ENCODE data around the gene COG1. TPM values are rescaled to one million over a fixed set of nuclear protein-coding genes. Genes with fewer than 3 reads are reported as not detected.

Gene COG1
- total RNA-seq, 2 donors from 2014 or later, result 34.8 to 42.5 TPM

DNA sequence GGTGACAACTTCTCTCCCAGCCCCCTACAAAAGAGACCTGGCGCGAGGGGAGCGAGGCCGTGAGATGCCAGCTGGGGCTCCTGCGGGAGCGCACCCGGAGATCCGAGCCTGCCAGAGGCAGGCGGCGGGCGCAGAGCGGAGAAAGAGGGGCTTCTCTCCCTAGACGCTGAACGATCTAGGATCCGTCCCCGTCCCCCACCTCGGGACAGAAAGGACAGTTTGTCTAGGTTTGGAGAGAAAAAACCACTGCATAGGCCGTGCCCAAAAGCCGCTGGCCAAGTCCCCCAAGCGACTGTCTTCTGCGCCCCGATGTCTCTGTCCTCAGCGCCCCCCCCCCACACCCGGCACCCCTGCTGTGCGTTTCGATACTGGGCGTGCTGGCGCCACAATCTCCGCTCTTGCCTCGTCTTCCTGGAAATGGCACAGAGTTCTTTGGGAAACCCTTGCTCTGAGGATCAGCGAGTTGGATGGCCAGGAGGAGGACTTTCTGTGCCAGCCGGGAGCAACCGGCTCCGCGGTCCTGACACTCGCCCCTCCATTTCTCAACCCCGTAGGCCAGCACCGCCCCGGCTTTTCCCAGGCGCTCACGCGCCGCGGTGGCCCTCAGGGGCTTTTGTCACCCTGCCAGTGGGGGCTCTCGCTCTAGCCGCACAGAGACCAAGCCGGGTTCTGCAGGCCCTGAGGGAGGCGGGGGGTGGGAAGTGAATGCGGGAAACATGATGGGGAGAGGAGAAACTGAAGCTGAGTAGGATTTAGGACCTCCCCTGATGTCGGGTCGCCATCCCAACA is 27.0 kb upstream of the COG1 start:
- H3K36me3 ChIP-seq (replicated peaks in 1 of 2; ENCODE audit: insufficient read depth in 1 of 2, low read depth in 2 of 2), result no peaks in the 10 kb centered on the region
- H3K4me1 ChIP-seq, result peaks cover 28% of the 10 kb centered on the region
- peaks cover 0 to 9% of the 10 kb centered on the region in 2 donors for H3K27me3 ChIP-seq
- ATAC-seq (peak; percentile 5), DNase-seq (no peak)
- H3K4me3 ChIP-seq, result no peak overlapping the region
- TF ChIP-seq, protein P1, sequence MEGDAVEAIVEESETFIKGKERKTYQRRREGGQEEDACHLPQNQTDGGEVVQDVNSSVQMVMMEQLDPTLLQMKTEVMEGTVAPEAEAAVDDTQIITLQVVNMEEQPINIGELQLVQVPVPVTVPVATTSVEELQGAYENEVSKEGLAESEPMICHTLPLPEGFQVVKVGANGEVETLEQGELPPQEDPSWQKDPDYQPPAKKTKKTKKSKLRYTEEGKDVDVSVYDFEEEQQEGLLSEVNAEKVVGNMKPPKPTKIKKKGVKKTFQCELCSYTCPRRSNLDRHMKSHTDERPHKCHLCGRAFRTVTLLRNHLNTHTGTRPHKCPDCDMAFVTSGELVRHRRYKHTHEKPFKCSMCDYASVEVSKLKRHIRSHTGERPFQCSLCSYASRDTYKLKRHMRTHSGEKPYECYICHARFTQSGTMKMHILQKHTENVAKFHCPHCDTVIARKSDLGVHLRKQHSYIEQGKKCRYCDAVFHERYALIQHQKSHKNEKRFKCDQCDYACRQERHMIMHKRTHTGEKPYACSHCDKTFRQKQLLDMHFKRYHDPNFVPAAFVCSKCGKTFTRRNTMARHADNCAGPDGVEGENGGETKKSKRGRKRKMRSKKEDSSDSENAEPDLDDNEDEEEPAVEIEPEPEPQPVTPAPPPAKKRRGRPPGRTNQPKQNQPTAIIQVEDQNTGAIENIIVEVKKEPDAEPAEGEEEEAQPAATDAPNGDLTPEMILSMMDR (IDR thresholded peaks at IDR 0.05), result no peak
- no peak for TF ChIP-seq POLR2A (IDR thresholded peaks at IDR 0.05)
- H3K9me3 ChIP-seq, result no peaks in the 10 kb centered on the region
- WGBS, 2 donors, result 2 to 3% methylated on average over 10 to 48 of the region's 51 CpGs
- intact Hi-C loops (cut with DNase I), result loop anchor here (10.0 kb wide), 1 partner anchor 171 kb away; no protein-coding TSS in a partner anchor
- no peak overlapping the region for H3K27ac ChIP-seq

GRCh38 chr17:73166731-73167581 is 25.9 kb upstream of the COG1 start:
- WGBS, 2 donors, result 50 to 69% methylated on average over 8 of the region's 8 CpGs
- no peaks in the 10 kb centered on the region for H3K9me3 ChIP-seq
- TF ChIP-seq POLR2A (IDR thresholded peaks at IDR 0.05), result no peak
- TF ChIP-seq, protein P1 (IDR thresholded peaks at IDR 0.05), result no peak
- no peak for DNase-seq
- peaks cover 28% of the 10 kb centered on the region for H3K4me1 ChIP-seq
- H3K27me3 ChIP-seq, result peaks cover 0 to 9% of the 10 kb centered on the region in 2 donors
- no peak overlapping the region for H3K4me3 ChIP-seq
- ATAC-seq, result no peak
- no peak overlapping the region for H3K27ac ChIP-seq
- intact Hi-C loops (cut with DNase I), result loop anchor here (10.0 kb wide), 1 partner anchor 172 kb away; no protein-coding TSS in a partner anchor
- H3K36me3 ChIP-seq (replicated peaks in 1 of 2; ENCODE audit: insufficient read depth in 1 of 2, low read depth in 2 of 2), result no peaks in the 10 kb centered on the region

- Histone ChIP-seq H3K27me3 (peaks cover 0 to 9% of the 10 kb centered on the region in 2 donors), H3K36me3 (replicated peaks in 1 of 2; ENCODE audit: insufficient read depth in 1 of 2, low read depth in 2 of 2) (no peaks in the 10 kb centered on the region), H3K27ac (no peak overlapping the region), H3K9me3 (no peaks in the 10 kb centered on the region), H3K4me1 (peaks cover 28% of the 10 kb centered on the region), H3K4me3 (no peak overlapping the region)
- WGBS, 2 donors, result 67 to 87% methylated on average over 6 of the region's 6 CpGs
- intact Hi-C loops (cut with DNase I), result loop anchor here (10.0 kb wide), 1 partner anchor 174 kb away; no protein-coding TSS in a partner anchor
- no peak for DNase-seq
- ATAC-seq, result no peak
- TF ChIP-seq, protein P1 (IDR thresholded peaks at IDR 0.05), result no peak
- TF ChIP-seq POLR2A (IDR thresholded peaks at IDR 0.05), result no peak
Measured at GRCh38 chr17:73168667-73169066, 24.2 kb upstream of the COG1 start.

GRCh38 chr17:73170324-73170723 is 22.5 kb upstream of the COG1 start:
- TF ChIP-seq, protein P1 (IDR thresholded peaks at IDR 0.05), result no peak
- TF ChIP-seq POLR2A (IDR thresholded peaks at IDR 0.05), result no peak
- no peak for DNase-seq
- 66 to 80% methylated on average over 4 to 5 of the region's 5 CpGs for WGBS, 2 donors
- no peak for ATAC-seq
- Histone ChIP-seq H3K9me3 (no peaks in the 10 kb centered on the region), H3K27me3 (peaks cover 0 to 9% of the 10 kb centered on the region in 2 donors), H3K36me3 (replicated peaks in 1 of 2; ENCODE audit: insufficient read depth in 1 of 2, low read depth in 2 of 2) (no peaks in the 10 kb centered on the region), H3K4me1 (peaks cover 16% of the 10 kb centered on the region), H3K27ac (no peak overlapping the region), H3K4me3 (no peak overlapping the region)
- intact Hi-C loops (cut with DNase I), result no loop called here

All from body of pancreas (tissue), 4 donors.